NCI-H1436 treated with DMSO at 0.1 percent for 48 hours (cell line): ENCODE measurements around the gene ARRDC4.
"Not testable (repeated sequence)": the region's sequence is repeated elsewhere in the genome, so short reads cannot be mapped to it uniquely, and the experiment has no call there.

ENCODE experiments used
- DNase-seq: peaks from one replicate; lab custom pipeline; 2025; lab: John Stamatoyannopoulos, UW

ARRDC4 gene

GRCh38 chr15:97966924-97967620, 6.6 kb downstream of the ARRDC4 start:
- DNase-seq, result no peak

- no peak for DNase-seq
These were observed 7.4 kb downstream of the ARRDC4 start for GRCh38 chr15:97967881-97968280.

- no peak for DNase-seq
These were observed 7.9 kb downstream of the ARRDC4 start for GRCh38 chr15:97968380-97968779.

- no peak for DNase-seq
These were observed 11.9 kb downstream of the ARRDC4 start for GRCh38 chr15:97972366-97972765.

- DNase-seq, result no peak
These were observed 15.6 kb downstream of the ARRDC4 start for GRCh38 chr15:97976129-97976528.

- DNase-seq, result no peak
These were observed 16.4 kb downstream of the ARRDC4 start for GRCh38 chr15:97976766-97977503.

GRCh38 chr15:97977734-97978133, 17.2 kb downstream of the ARRDC4 start:
- no peak for DNase-seq

GRCh38 chr15:97978401-97979139, 18.1 kb downstream of the ARRDC4 start:
- no peak for DNase-seq

GRCh38 chr15:97979140-97979520, 18.6 kb downstream of the ARRDC4 start:
- DNase-seq, result no peak

GRCh38 chr15:97981058-97981457, 20.6 kb downstream of the ARRDC4 start:
- no peak for DNase-seq

GRCh38 chr15:97981758-97982157, 21.3 kb downstream of the ARRDC4 start:
- no peak for DNase-seq

- no peak for DNase-seq
These were observed 23.7 kb downstream of the ARRDC4 start for GRCh38 chr15:97984157-97984556.

GRCh38 chr15:97985979-97986378, 25.5 kb downstream of the ARRDC4 start:
- DNase-seq, result not testable (repeated sequence)

GRCh38 chr15:97986781-97987180, 26.3 kb downstream of the ARRDC4 start:
- DNase-seq, result no peak

GRCh38 chr15:97989299-97989698, 28.8 kb downstream of the ARRDC4 start:
- DNase-seq, result no peak

GRCh38 chr15:97991972-97992541, 31.6 kb downstream of the ARRDC4 start:
- DNase-seq, result no peak

GRCh38 chr15:97992823-97993222, 32.3 kb downstream of the ARRDC4 start:
- DNase-seq, result no peak

GRCh38 chr15:97993310-97993738, 32.8 kb downstream of the ARRDC4 start:
- DNase-seq, result no peak

GRCh38 chr15:97994236-97994635, 33.7 kb downstream of the ARRDC4 start:
- no peak for DNase-seq

GRCh38 chr15:97995192-97995591, 34.7 kb downstream of the ARRDC4 start:
- no peak for DNase-seq

GRCh38 chr15:97995881-97996603, 35.5 kb downstream of the ARRDC4 start:
- DNase-seq, result no peak
